ENCODE results near the gene HAT1.

Gene HAT1

GRCh38 chr2:171921970-171922229, 361 bp upstream of the HAT1 start:
- Histone ChIP-seq H3K9me3 (replicated peaks; ENCODE audit: low read length) (no peaks in the 10 kb centered on the region), H3K4me1 (ENCODE audit: control insufficient read depth, insufficient read depth, low read length) (peaks cover 17% of the 10 kb centered on the region), H3K27me3 (ENCODE audit: control insufficient read depth, insufficient read depth, low read length) (no peaks in the 10 kb centered on the region), H3K36me3 (ENCODE audit: insufficient read depth, low read length) (peaks cover under 1% of the 10 kb centered on the region), H3K4me2 (ENCODE audit: low read length) (peak overlapping the region; percentile 92), H3K4me3 (ENCODE audit: low read length) (peak overlapping the region; percentile 84), H3K9ac (ENCODE audit: low read depth, low read length) (peak overlapping the region; percentile 87)

- H3K9ac ChIP-seq (ENCODE audit: low read depth, low read length): peak overlapping the region; percentile 87
- peaks cover 7% of the 10 kb centered on the region for H3K36me3 ChIP-seq (ENCODE audit: insufficient read depth, low read length)
- peak overlapping the region; percentile 84 for H3K4me3 ChIP-seq (ENCODE audit: low read length)
- peak overlapping the region; percentile 82 for H3K4me2 ChIP-seq (ENCODE audit: low read length)
- no peaks in the 10 kb centered on the region for H3K27me3 ChIP-seq (ENCODE audit: control insufficient read depth, insufficient read depth, low read length)
- peaks cover 17% of the 10 kb centered on the region for H3K4me1 ChIP-seq (ENCODE audit: control insufficient read depth, insufficient read depth, low read length)
- no peaks in the 10 kb centered on the region for H3K9me3 ChIP-seq (replicated peaks; ENCODE audit: low read length)
Observed at GRCh38 chr2:171923206-171923605, 945 bp downstream of the HAT1 start.

GRCh38 chr2:171924170-171924942, 2.1 kb downstream of the HAT1 start:
- no peaks in the 10 kb centered on the region for H3K9me3 ChIP-seq (replicated peaks; ENCODE audit: low read length)
- peaks cover 7% of the 10 kb centered on the region for H3K36me3 ChIP-seq (ENCODE audit: insufficient read depth, low read length)
- no peak overlapping the region for H3K4me3 ChIP-seq (ENCODE audit: low read length)
- H3K9ac ChIP-seq (ENCODE audit: low read depth, low read length): peak overlapping the region; percentile 87
- no peaks in the 10 kb centered on the region for H3K27me3 ChIP-seq (ENCODE audit: control insufficient read depth, insufficient read depth, low read length)
- peaks cover 17% of the 10 kb centered on the region for H3K4me1 ChIP-seq (ENCODE audit: control insufficient read depth, insufficient read depth, low read length)
- H3K4me2 ChIP-seq (ENCODE audit: low read length): peak overlapping the region; percentile 82

GRCh38 chr2:171930385-171930784, 8.1 kb downstream of the HAT1 start:
- no peak overlapping the region for H3K4me3 ChIP-seq (ENCODE audit: low read length)
- no peak overlapping the region for H3K9ac ChIP-seq (ENCODE audit: low read depth, low read length)
- H3K4me1 ChIP-seq (ENCODE audit: control insufficient read depth, insufficient read depth, low read length): no peaks in the 10 kb centered on the region
- H3K4me2 ChIP-seq (ENCODE audit: low read length): no peak overlapping the region
- peaks cover 17% of the 10 kb centered on the region for H3K36me3 ChIP-seq (ENCODE audit: insufficient read depth, low read length)
- H3K27me3 ChIP-seq (ENCODE audit: control insufficient read depth, insufficient read depth, low read length): no peaks in the 10 kb centered on the region
- H3K9me3 ChIP-seq (replicated peaks; ENCODE audit: low read length): no peaks in the 10 kb centered on the region

GRCh38 chr2:171939058-171939742, 16.9 kb downstream of the HAT1 start:
- H3K27me3 ChIP-seq (ENCODE audit: control insufficient read depth, insufficient read depth, low read length): no peaks in the 10 kb centered on the region

DNA sequence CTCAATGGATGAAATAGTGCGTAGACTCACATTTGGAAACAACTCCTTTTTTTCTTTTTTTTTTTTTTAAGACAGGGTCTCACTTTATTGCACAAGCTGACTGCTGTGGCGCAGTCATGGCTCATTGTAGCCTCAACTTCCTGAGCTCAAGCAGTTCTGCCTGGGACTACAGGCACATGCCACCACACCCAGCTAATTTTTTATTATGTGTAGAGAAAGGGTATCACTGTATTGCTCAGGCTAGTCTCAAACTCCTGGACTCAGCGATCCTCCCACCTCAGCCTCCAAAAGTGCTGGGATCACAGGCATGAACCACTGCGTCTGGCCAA, 17.4 kb downstream of the HAT1 start:
- no peaks in the 10 kb centered on the region for H3K9me3 ChIP-seq (replicated peaks; ENCODE audit: low read length)
- no peak overlapping the region for H3K4me3 ChIP-seq (ENCODE audit: low read length)
- H3K9ac ChIP-seq (ENCODE audit: low read depth, low read length): no peak overlapping the region
- no peaks in the 10 kb centered on the region for H3K27me3 ChIP-seq (ENCODE audit: control insufficient read depth, insufficient read depth, low read length)
- H3K4me2 ChIP-seq (ENCODE audit: low read length): no peak overlapping the region
- no peaks in the 10 kb centered on the region for H3K4me1 ChIP-seq (ENCODE audit: control insufficient read depth, insufficient read depth, low read length)
- no peaks in the 10 kb centered on the region for H3K36me3 ChIP-seq (ENCODE audit: insufficient read depth, low read length)

More at GRCh38 chr2:171939058-171939742, 16.9 kb downstream of the HAT1 start:
- Histone ChIP-seq H3K4me2 (ENCODE audit: low read length) (no peak overlapping the region), H3K9me3 (replicated peaks; ENCODE audit: low read length) (no peaks in the 10 kb centered on the region), H3K36me3 (ENCODE audit: insufficient read depth, low read length) (no peaks in the 10 kb centered on the region), H3K4me3 (ENCODE audit: low read length) (no peak overlapping the region), H3K4me1 (ENCODE audit: control insufficient read depth, insufficient read depth, low read length) (no peaks in the 10 kb centered on the region), H3K9ac (ENCODE audit: low read depth, low read length) (no peak overlapping the region)

- no peaks in the 10 kb centered on the region for H3K4me1 ChIP-seq (ENCODE audit: control insufficient read depth, insufficient read depth, low read length)
- no peak overlapping the region for H3K9ac ChIP-seq (ENCODE audit: low read depth, low read length)
- H3K4me3 ChIP-seq (ENCODE audit: low read length): no peak overlapping the region
- H3K9me3 ChIP-seq (replicated peaks; ENCODE audit: low read length): no peaks in the 10 kb centered on the region
- no peaks in the 10 kb centered on the region for H3K36me3 ChIP-seq (ENCODE audit: insufficient read depth, low read length)
- no peaks in the 10 kb centered on the region for H3K27me3 ChIP-seq (ENCODE audit: control insufficient read depth, insufficient read depth, low read length)
- H3K4me2 ChIP-seq (ENCODE audit: low read length): no peak overlapping the region
Observed at GRCh38 chr2:171941316-171941699, 19.0 kb downstream of the HAT1 start.

- Histone ChIP-seq H3K4me3 (ENCODE audit: low read length) (no peak overlapping the region), H3K4me2 (ENCODE audit: low read length) (no peak overlapping the region), H3K4me1 (ENCODE audit: control insufficient read depth, insufficient read depth, low read length) (no peaks in the 10 kb centered on the region), H3K36me3 (ENCODE audit: insufficient read depth, low read length) (no peaks in the 10 kb centered on the region), H3K27me3 (ENCODE audit: control insufficient read depth, insufficient read depth, low read length) (no peaks in the 10 kb centered on the region), H3K9ac (ENCODE audit: low read depth, low read length) (no peak overlapping the region), H3K9me3 (replicated peaks; ENCODE audit: low read length) (no peaks in the 10 kb centered on the region)
Observed at GRCh38 chr2:171943869-171944268, 21.6 kb downstream of the HAT1 start.

- Histone ChIP-seq H3K9ac (ENCODE audit: low read depth, low read length) (no peak overlapping the region), H3K4me2 (ENCODE audit: low read length) (no peak overlapping the region), H3K36me3 (ENCODE audit: insufficient read depth, low read length) (no peaks in the 10 kb centered on the region), H3K4me1 (ENCODE audit: control insufficient read depth, insufficient read depth, low read length) (peaks cover 7% of the 10 kb centered on the region), H3K9me3 (replicated peaks; ENCODE audit: low read length) (no peaks in the 10 kb centered on the region), H3K27me3 (ENCODE audit: control insufficient read depth, insufficient read depth, low read length) (no peaks in the 10 kb centered on the region), H3K4me3 (ENCODE audit: low read length) (no peak overlapping the region)
Observed at GRCh38 chr2:171952276-171952675, 30.0 kb downstream of the HAT1 start.

GRCh38 chr2:171952748-171953147, 30.5 kb downstream of the HAT1 start:
- H3K9me3 ChIP-seq (replicated peaks; ENCODE audit: low read length): no peaks in the 10 kb centered on the region
- H3K36me3 ChIP-seq (ENCODE audit: insufficient read depth, low read length): no peaks in the 10 kb centered on the region
- H3K4me2 ChIP-seq (ENCODE audit: low read length): no peak overlapping the region
- H3K4me1 ChIP-seq (ENCODE audit: control insufficient read depth, insufficient read depth, low read length): peaks cover 7% of the 10 kb centered on the region
- no peak overlapping the region for H3K9ac ChIP-seq (ENCODE audit: low read depth, low read length)
- H3K27me3 ChIP-seq (ENCODE audit: control insufficient read depth, insufficient read depth, low read length): no peaks in the 10 kb centered on the region
- no peak overlapping the region for H3K4me3 ChIP-seq (ENCODE audit: low read length)

DNA sequence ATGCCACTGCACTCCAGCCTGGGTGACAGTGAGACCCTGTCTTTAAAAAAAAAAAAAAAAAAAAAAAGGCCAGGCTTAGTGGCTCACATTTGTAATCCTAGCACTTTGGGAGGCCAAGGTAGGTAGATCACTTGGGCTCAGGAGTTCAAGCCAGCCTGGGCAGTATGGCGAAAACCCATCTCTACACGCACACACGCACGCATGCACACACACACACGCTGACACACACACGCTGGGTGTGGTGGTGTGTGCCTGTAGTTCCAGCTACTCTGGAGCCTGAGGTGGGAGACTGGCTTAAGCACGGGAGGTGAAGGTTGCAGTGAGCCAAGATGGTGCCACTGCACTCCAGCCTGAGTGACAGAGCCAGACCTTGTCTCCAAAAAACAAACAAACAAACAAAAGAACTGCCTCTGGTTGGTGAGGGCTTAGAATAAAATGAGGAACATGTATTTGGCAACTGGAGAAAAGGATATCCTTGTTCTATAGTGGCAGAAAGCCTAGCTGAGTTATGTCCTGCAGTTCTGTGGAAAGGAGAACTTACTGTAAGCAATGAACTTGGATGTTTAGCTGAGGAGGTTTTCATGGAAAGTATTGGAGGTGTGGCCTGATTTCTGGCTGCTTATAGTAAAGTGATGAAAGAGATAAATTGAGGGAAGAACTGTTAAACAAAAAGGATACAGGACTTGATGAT, 34.0 kb downstream of the HAT1 start:
- H3K36me3 ChIP-seq (ENCODE audit: insufficient read depth, low read length): no peaks in the 10 kb centered on the region
- H3K4me1 ChIP-seq (ENCODE audit: control insufficient read depth, insufficient read depth, low read length): peaks cover 13% of the 10 kb centered on the region
- no peak overlapping the region for H3K4me3 ChIP-seq (ENCODE audit: low read length)
- no peak overlapping the region for H3K4me2 ChIP-seq (ENCODE audit: low read length)
- no peaks in the 10 kb centered on the region for H3K27me3 ChIP-seq (ENCODE audit: control insufficient read depth, insufficient read depth, low read length)
- H3K9ac ChIP-seq (ENCODE audit: low read depth, low read length): no peak overlapping the region
- no peaks in the 10 kb centered on the region for H3K9me3 ChIP-seq (replicated peaks; ENCODE audit: low read length)

Measured in skeletal muscle satellite cell (primary cell).